H1 (cell line): Measurements from ENCODE around the gene CCDC38. TPM values are rescaled to one million over a fixed set of nuclear protein-coding genes. Genes with fewer than 3 reads are reported as not detected.
A peak's percentile ranks its signal among the peaks of the same experiment; 100 is the strongest.

ENCODE experiments used
- CTCF ChIA-PET: fragments of 300-600 bp; sonication (Branson Sonifier 250); formaldehyde crosslinking; loops from one replicate; lab custom pipeline; 2021; ENCODE audit not compliant: partially characterized antibody; lab: Charles Lee
- POLR2A ChIA-PET: fragments of 300-600 bp; sonication (Branson Sonifier 250); formaldehyde crosslinking; loops from one replicate; lab custom pipeline; 2021; ENCODE audit warnings: inconsistent platforms; ENCODE audit not compliant: partially characterized antibody; lab: Charles Lee
- DNase-seq, 2 experiments: peaks; one replicate each; pipeline versions ENCODE4 v3.0.0 to v3.0.0-alpha.2; 2010 to 2022; ENCODE audit warnings: low spot score in 2 of 2, low read depth in 1 of 2, mixed read lengths in 1 of 2
- FAIRE-seq: peaks from 2 replicates; lab custom pipeline; 2011; peaks lifted over from hg19 to GRCh38; lab: Jason Lieb, UNC
- H2AFZ ChIP-seq: 2 replicates; pipeline ENCODE4 v1.8.1; 2012; ENCODE audit warnings: low read length, inconsistent platforms
- H2AK5ac ChIP-seq: 2 replicates; pipeline ENCODE4 v1.6.1; 2013; ENCODE audit warnings: low read depth, low read length
- H2BK120ac ChIP-seq: replicated peaks from 2 replicates; pipeline ENCODE3; 2013; ENCODE audit warnings: low read depth, low read length, inconsistent platforms
- H2BK12ac ChIP-seq: 2 replicates; pipeline ENCODE4 v1.6.1; 2013; ENCODE audit warnings: low read depth, low read length
- H2BK15ac ChIP-seq: 2 replicates; pipeline ENCODE4 v1.6.1; 2013; ENCODE audit warnings: low read length
- H2BK20ac ChIP-seq: 2 replicates; pipeline ENCODE4 v1.6.1; 2013; ENCODE audit warnings: low read length
- H2BK5ac ChIP-seq: 2 replicates; pipeline ENCODE4 v1.6.1; 2013; ENCODE audit warnings: low read depth, low read length
- H3K14ac ChIP-seq: 2 replicates; pipeline ENCODE4 v1.6.1; 2013; ENCODE audit warnings: inconsistent platforms; ENCODE audit not compliant: insufficient read length
- H3K18ac ChIP-seq: 2 replicates; pipeline ENCODE4 v1.6.1; 2013; ENCODE audit warnings: low read length; ENCODE audit errors: extremely low read depth
- H3K23ac ChIP-seq: 2 replicates; pipeline ENCODE4 v1.6.1; 2013; ENCODE audit warnings: inconsistent platforms; ENCODE audit not compliant: insufficient read length
- H3K23me2 ChIP-seq: 2 replicates; pipeline ENCODE4 v1.6.1; 2013; ENCODE audit warnings: low read depth, low read length
- H3K27ac ChIP-seq: 2 replicates; pipeline ENCODE4 v1.6.1; 2011; ENCODE audit warnings: low read depth, low read length, inconsistent platforms
- H3K27me3 ChIP-seq, 4 experiments: replicated peaks in 1 of 4; 1 replicate in 1 of 4; 2 replicates in 3 of 4; pipeline versions ENCODE4 v1.6.1 to v1.8.1; 2011 to 2013; ENCODE audit warnings: low read length in 3 of 4, mild to moderate bottlenecking in 3 of 4, inconsistent platforms in 2 of 4, mixed read lengths in 2 of 4, moderate library complexity in 1 of 4; ENCODE audit not compliant: control insufficient read depth in 3 of 4, insufficient read depth in 3 of 4; ENCODE audit errors: extremely low read depth in 1 of 4
- H3K36me3 ChIP-seq, 4 experiments: 2 replicates each; pipeline versions ENCODE4 v1.6.1 to v1.8.1; 2011 to 2013; ENCODE audit warnings: mild to moderate bottlenecking in 4 of 4, low read length in 3 of 4, moderate library complexity in 2 of 4, control low read depth in 1 of 4, inconsistent platforms in 1 of 4; ENCODE audit not compliant: insufficient read depth in 4 of 4, control insufficient read depth in 2 of 4
- H3K4ac ChIP-seq: replicated peaks from 2 replicates; pipeline ENCODE3; 2013; ENCODE audit warnings: low read length, low read depth, mixed read lengths, inconsistent platforms; ENCODE audit not compliant: insufficient read length
- H3K4me1 ChIP-seq, 4 experiments: replicated peaks in 1 of 4; 1 replicate in 1 of 4; 2 replicates in 3 of 4; pipeline versions ENCODE4 v1.6.1 to v1.8.1; 2011 to 2013; ENCODE audit warnings: low read length in 3 of 4, inconsistent platforms in 2 of 4, mixed read lengths in 1 of 4; ENCODE audit not compliant: insufficient read depth in 4 of 4, control insufficient read depth in 3 of 4
- H3K4me2 ChIP-seq, 2 experiments: 2 replicates each; pipeline versions ENCODE4 v1.6.1 to v1.8.1; 2011 to 2013; ENCODE audit warnings: low read depth in 2 of 2, low read length in 2 of 2, control low read depth in 1 of 2, inconsistent platforms in 1 of 2, mild to moderate bottlenecking in 1 of 2; ENCODE audit not compliant: insufficient read depth in 1 of 2
- H3K4me3 ChIP-seq, 4 experiments: fragments of 200-600, 300-600 bp in 1 of 4; sonication (generic), shearing (Covaris generic), sonication (Bioruptor Twin) in 1 of 4; 2 replicates each; pipeline versions ENCODE4 v1.5.1 to v1.8.1; 2011 to 2016; ENCODE audit warnings: low read length in 4 of 4, low read depth in 3 of 4, control low read depth in 2 of 4, inconsistent platforms in 2 of 4, mild to moderate bottlenecking in 2 of 4, mixed read lengths in 1 of 4, moderate library complexity in 1 of 4; ENCODE audit not compliant: insufficient read depth in 2 of 4; ENCODE audit errors: extremely low read depth in 1 of 4
- H3K56ac ChIP-seq: replicated peaks from 2 replicates; pipeline ENCODE3; 2013; ENCODE audit warnings: low read depth, mild to moderate bottlenecking, mixed read lengths, low read length, inconsistent platforms; ENCODE audit not compliant: insufficient read length
- H3K79me1 ChIP-seq: 2 replicates; pipeline ENCODE4 v1.6.1; 2013; ENCODE audit warnings: low read depth, low read length, control low read depth
- H3K79me2 ChIP-seq, 2 experiments: 2 replicates each; pipeline versions ENCODE4 v1.6.1 to v1.8.1; 2012 to 2013; ENCODE audit warnings: low read length in 2 of 2, mild to moderate bottlenecking in 2 of 2, inconsistent platforms in 1 of 2; ENCODE audit not compliant: insufficient read depth in 2 of 2, control insufficient read depth in 1 of 2
- H3K9ac ChIP-seq, 4 experiments: replicated peaks in 1 of 4; 1 replicate in 1 of 4; 2 replicates in 3 of 4; pipeline versions ENCODE4 v1.6.1 to v1.8.1; 2011 to 2013; ENCODE audit warnings: low read depth in 3 of 4, low read length in 3 of 4, control low read depth in 2 of 4, mild to moderate bottlenecking in 2 of 4, moderate library complexity in 2 of 4, inconsistent platforms in 1 of 4; ENCODE audit errors: extremely low read depth in 1 of 4
- H3K9me3 ChIP-seq, 2 experiments: 2 replicates each; pipeline versions ENCODE4 v1.6.1 to v1.8.1; 2012 to 2013; ENCODE audit warnings: mild to moderate bottlenecking in 2 of 2, moderate library complexity in 2 of 2, control low read depth in 1 of 2, inconsistent platforms in 1 of 2, low read depth in 1 of 2, low read length in 1 of 2, mixed read lengths in 1 of 2; ENCODE audit not compliant: insufficient read depth in 2 of 2
- H4K20me1 ChIP-seq, 2 experiments: replicated peaks in 1 of 2; 2 replicates each; pipeline versions ENCODE3 to v1.8.1; 2011 to 2013; ENCODE audit warnings: inconsistent platforms in 2 of 2, low read length in 2 of 2, mild to moderate bottlenecking in 1 of 2; ENCODE audit not compliant: insufficient read depth in 2 of 2, control insufficient read depth in 1 of 2
- H4K5ac ChIP-seq: 2 replicates; pipeline ENCODE4 v1.6.1; 2013; ENCODE audit warnings: low read length, low read depth, mixed read lengths, inconsistent platforms; ENCODE audit not compliant: insufficient read length
- H4K8ac ChIP-seq: 2 replicates; pipeline ENCODE4 v1.8.0; 2013; ENCODE audit warnings: mild to moderate bottlenecking, moderate library complexity, low read length, inconsistent platforms; ENCODE audit not compliant: insufficient read depth; ENCODE audit errors: extremely low read depth
- H4K91ac ChIP-seq: replicated peaks from 2 replicates; pipeline ENCODE3; 2013; ENCODE audit warnings: low read length, mixed read lengths, inconsistent platforms; ENCODE audit not compliant: insufficient read length
- CTCF ChIP-seq, 3 experiments: IDR thresholded peaks; 1 replicate in 2 of 3; 2 replicates in 1 of 3; pipeline versions ENCODE4 v1.5.1 to v1.6.1; 2011; ENCODE audit warnings: low read length in 3 of 3, mild to moderate bottlenecking in 3 of 3, inconsistent platforms in 2 of 3, low read depth in 1 of 3, moderate library complexity in 1 of 3; ENCODE audit not compliant: insufficient read depth in 1 of 3; ENCODE audit errors: control extremely low read depth in 1 of 3
- EGR1 ChIP-seq: IDR thresholded peaks from 2 replicates; pipeline ENCODE4 v1.6.1; 2011; ENCODE audit warnings: low read depth, low read length, borderline replicate concordance
- GTF2F1 ChIP-seq: IDR thresholded peaks from 2 replicates; pipeline ENCODE4 v1.6.1; 2012; ENCODE audit warnings: low read depth, low read length, improper control_type of control experiment, borderline replicate concordance
- KDM1A ChIP-seq: fragments of 200-600, 300-600 bp; sonication (generic); IDR thresholded peaks from 2 replicates; pipeline ENCODE4 v1.7.1; 2016; ENCODE audit warnings: mild to moderate bottlenecking, low read length, borderline replicate concordance
- KDM5A ChIP-seq: fragments of 200-600 bp; IDR thresholded peaks from 2 replicates; pipeline ENCODE4 v1.7.1; 2012; ENCODE audit warnings: mild to moderate bottlenecking, low read length, inconsistent platforms, mixed read lengths
- MAFK ChIP-seq: IDR thresholded peaks from 2 replicates; pipeline ENCODE4 v1.6.1; 2012; ENCODE audit warnings: low read depth, mild to moderate bottlenecking, improper control_type of control experiment, low read length
- MAX ChIP-seq: IDR thresholded peaks from 2 replicates; pipeline ENCODE4 v1.6.1; 2012; ENCODE audit warnings: inconsistent platforms
- RBBP5 ChIP-seq: IDR thresholded peaks from 2 replicates; pipeline ENCODE4 v1.7.1; 2012; ENCODE audit warnings: low read depth, mild to moderate bottlenecking, inconsistent platforms, low read length, moderate library complexity, borderline replicate concordance
- TBP ChIP-seq: IDR thresholded peaks from 2 replicates; pipeline ENCODE4 v1.6.1; 2011; ENCODE audit warnings: low read depth, low read length, improper control_type of control experiment
- WGBS, 2 experiments: shearing (Covaris generic) in 1 of 2; methylation state at CpG; one replicate each; pipeline versions ENCODE4 v1.1.6 to v1.1.7; 2013 to 2015; ENCODE audit warnings: low lambda C conversion rate in 2 of 2, mixed read lengths in 2 of 2, inconsistent platforms in 1 of 2, low coverage in 1 of 2, missing lambda C conversion rate in 1 of 2; ENCODE audit not compliant: insufficient replicate concordance in 2 of 2, insufficient coverage in 1 of 2, insufficient read length in 1 of 2; ENCODE audit errors: extremely low coverage in 1 of 2, missing lambda C conversion rate in 1 of 2; 5-methylcytosine and 5-hydroxymethylcytosine counted together
- polyA plus RNA-seq, 7 experiments: library from polyadenylated mRNA; depleted of rRNA in 3 of 7; stranded (reverse) in 5 of 7; unstranded in 2 of 7; fragments of >200 nt in 5 of 7; fragments of 200-250 nt in 2 of 7; gene quantifications; 1 replicate in 5 of 7; 2 replicates in 1 of 7; 4 replicates in 1 of 7; pipeline versions ENCODE4 v1.2.1 to v1.2.3, GENCODE V29; 2011 to 2013; ENCODE audit warnings: missing spikeins in 2 of 7, mixed read lengths in 2 of 7
- total RNA-seq: library from RNA; stranded (reverse); fragmentation: NEBNext Ultra II Directional; extraction: Animal tissue kit (Norgen Biotek cat#: 25700); gene quantifications from 2 replicates; pipeline ENCODE4 v1.2.1, GENCODE V29; 2021

Gene CCDC38
- total and polyA plus RNA-seq, 2 of the 8 experiments (the other 6 are each of a cell fraction or from before 2014, with no cell fraction given) = not detected

GRCh38 chr12:95848575-95849388 is 93.6 kb downstream of the CCDC38 start:
- Histone ChIP-seq H2BK120ac (no peak overlapping the region), H3K56ac (no peak overlapping the region), H3K4me2 (no peak overlapping the region; a peak in 1 of 4 replicates), H3K14ac (no peak overlapping the region), H3K27me3 (no peaks in the 10 kb centered on the region), H3K9ac (no peak overlapping the region), H2BK15ac (no peak overlapping the region), H3K36me3 (no peaks in the 10 kb centered on the region), H4K91ac (no peak overlapping the region), H2AK5ac (no peak overlapping the region), H3K18ac (no peak overlapping the region), H3K79me2 (no peaks in the 10 kb centered on the region), H3K9me3 (no peaks in the 10 kb centered on the region), H3K4me3 (no peak overlapping the region), H4K5ac (no peak overlapping the region), H3K27ac (no peak overlapping the region), H3K79me1 (no peaks in the 10 kb centered on the region), H2BK20ac (no peak overlapping the region), H2AFZ (peak overlapping the region; percentile 75), H3K4me1 (peaks cover 0 to 2% (median 0%) of the 10 kb centered on the region in 4 experiments; a peak in 1 of 7 replicates), H3K23me2 (no peaks in the 10 kb centered on the region), H3K23ac (no peak overlapping the region), H2BK12ac (no peak overlapping the region), H4K20me1 (no peaks in the 10 kb centered on the region), H3K4ac (no peak overlapping the region), H2BK5ac (no peak overlapping the region), H4K8ac (no peak overlapping the region; the same call in 1 of the 2 replicates)
- FAIRE-seq = peak; percentile 90
- ChIA-PET POLR2A (interaction anchor here (0.6 to 1.8 kb wide), 3 partner anchors 10 to 57 kb away, joined by 3 to 6 read pairs (median 3); partner anchors contain the start of gene SNRPF), CTCF (interaction anchor here (0.5 to 1.7 kb wide), 14 partner anchors 17 to 374 kb away, joined by 3 to 8 read pairs (median 3); no protein-coding TSS in a partner anchor)
- DNase-seq = no peak
- WGBS, 2 experiments = 67% methylated on average over 8 of the region's 8 CpGs; no CpG with 5 or more reads in 1 of the 2 experiments
- no peak for TF ChIP-seq KDM1A
- no peak for TF ChIP-seq GTF2F1
- TF ChIP-seq MAX = no peak
- 0 out of 2 replicates have a peak, but pooled peaks have one; percentile 10 for TF ChIP-seq MAFK
- no peak for TF ChIP-seq KDM5A
- TF ChIP-seq CTCF (IDR thresholded peaks at IDR 0.05; ENCODE audit: control extremely low read depth in 1 of 3, insufficient read depth in 1 of 3, low read depth in 1 of 3, low read length in 3 of 3) = peak in 2 of 3 experiments; percentile 42 to 50; a peak in 2 of 4 replicates
- TF ChIP-seq TBP = no peak
- no peak for TF ChIP-seq EGR1
- no peak for TF ChIP-seq RBBP5
